ENCODE measurements around the gene NUP210. TPM values are rescaled to one million over a fixed set of nuclear protein-coding genes. Genes with fewer than 3 reads are reported as not detected.

The NUP210 gene
- polyA plus RNA-seq, 3 donors, result 0.67 to 4.5 (median 1.4) TPM

GRCh38 chr3:13341229-13341905 is 78.8 kb downstream of the NUP210 start:
- WGBS, 3 donors, result 85 to 89% (median 87%) methylated on average over 7 of the region's 7 CpGs
- H3K27ac ChIP-seq (ENCODE audit: low read depth, low read length), result no peak overlapping the region

- no peak overlapping the region for H3K27ac ChIP-seq (ENCODE audit: low read depth, low read length)
Measured at GRCh38 chr3:13339833-13340232, 80.3 kb downstream of the NUP210 start.

GRCh38 chr3:13338996-13339395 is 81.1 kb downstream of the NUP210 start:
- whole genome bisulfite sequencing, 3 donors, result 88 to 91% (median 90%) methylated on average over 5 of the region's 5 CpGs
- no peak overlapping the region for H3K27ac ChIP-seq (ENCODE audit: low read depth, low read length)

More at GRCh38 chr3:13339833-13340232, 80.3 kb downstream of the NUP210 start:
- WGBS, 3 donors, result 94 to 97% (median 96%) methylated on average over 20 of the region's 20 CpGs

- 84 to 86% (median 85%) methylated on average over 3 of the region's 3 CpGs for WGBS, 3 donors
- no peak overlapping the region for H3K27ac ChIP-seq (ENCODE audit: low read depth, low read length)
Measured at GRCh38 chr3:13338231-13338630, 81.9 kb downstream of the NUP210 start.

GRCh38 chr3:13336592-13336991 is 83.5 kb downstream of the NUP210 start:
- H3K27ac ChIP-seq (ENCODE audit: low read depth, low read length), result no peak overlapping the region
- WGBS, 3 donors, result 87 to 93% (median 88%) methylated on average over 11 to 12 of the region's 12 CpGs

- no peak overlapping the region for H3K27ac ChIP-seq (ENCODE audit: low read depth, low read length)
- WGBS, 3 donors, result 87 to 95% (median 93%) methylated on average over 16 of the region's 16 CpGs
Measured at GRCh38 chr3:13335503-13335902, 84.6 kb downstream of the NUP210 start.

- WGBS, 3 donors, result 25 to 63% (median 61%) methylated on average over 6 of the region's 6 CpGs
Measured at GRCh38 chr3:13335059-13335458, 85.1 kb downstream of the NUP210 start.

GRCh38 chr3:13333236-13333897 is 86.8 kb downstream of the NUP210 start:
- WGBS, 3 donors, result 79 to 89% (median 88%) methylated on average over 14 of the region's 14 CpGs

More at GRCh38 chr3:13335059-13335458, 85.1 kb downstream of the NUP210 start:
- no peak overlapping the region for H3K27ac ChIP-seq (ENCODE audit: low read depth, low read length)

GRCh38 chr3:13332740-13333139 is 87.4 kb downstream of the NUP210 start:
- H3K27ac ChIP-seq (ENCODE audit: low read depth, low read length), result no peak overlapping the region
- 46 to 87% (median 82%) methylated on average over 6 of the region's 6 CpGs for WGBS, 3 donors

More at GRCh38 chr3:13333236-13333897, 86.8 kb downstream of the NUP210 start:
- no peak overlapping the region for H3K27ac ChIP-seq (ENCODE audit: low read depth, low read length)

GRCh38 chr3:13332158-13332557 is 88.0 kb downstream of the NUP210 start:
- H3K27ac ChIP-seq (ENCODE audit: low read depth, low read length), result no peak overlapping the region
- 24 to 79% (median 76%) methylated on average over 8 of the region's 8 CpGs for WGBS, 3 donors

- no peak overlapping the region for H3K27ac ChIP-seq (ENCODE audit: low read depth, low read length)
- WGBS, 3 donors, result 93 to 98% (median 93%) methylated on average over 5 of the region's 5 CpGs
Measured at GRCh38 chr3:13329746-13330145, 90.4 kb downstream of the NUP210 start.

- WGBS, 3 donors, result 53 to 89% (median 77%) methylated on average over 7 of the region's 7 CpGs
- no peak overlapping the region for H3K27ac ChIP-seq (ENCODE audit: low read depth, low read length)
Measured at GRCh38 chr3:13325892-13326443, 94.2 kb downstream of the NUP210 start.

- H3K27ac ChIP-seq (ENCODE audit: low read depth, low read length), result no peak overlapping the region
- 65 to 92% (median 89%) methylated on average over 11 of the region's 11 CpGs for WGBS, 3 donors
Measured at GRCh38 chr3:13324835-13325501, 95.2 kb downstream of the NUP210 start.

GRCh38 chr3:13323822-13324221 is 96.3 kb downstream of the NUP210 start:
- WGBS, 3 donors, result 78 to 96% (median 91%) methylated on average over 5 of the region's 5 CpGs
- H3K27ac ChIP-seq (ENCODE audit: low read depth, low read length), result no peak overlapping the region

- H3K27ac ChIP-seq (ENCODE audit: low read depth, low read length), result no peak overlapping the region
- 90 to 97% (median 92%) methylated on average over 8 of the region's 8 CpGs for WGBS, 3 donors
Measured at GRCh38 chr3:13322324-13322723, 97.8 kb downstream of the NUP210 start.

- no peak overlapping the region for H3K27ac ChIP-seq (ENCODE audit: low read depth, low read length)
- 94 to 98% (median 97%) methylated on average over 22 of the region's 22 CpGs for WGBS, 3 donors
Measured at GRCh38 chr3:13319564-13320220, 100.4 kb downstream of the NUP210 start.

GRCh38 chr3:13318626-13319470 is 101.3 kb downstream of the NUP210 start:
- WGBS, 3 donors, result 91 to 93% (median 92%) methylated on average over 14 of the region's 14 CpGs
- H3K27ac ChIP-seq (ENCODE audit: low read depth, low read length), result no peak overlapping the region
